ENCODE measurements around the gene SAMD4B. TPM values are rescaled to one million over a fixed set of nuclear protein-coding genes. Genes with fewer than 3 reads are reported as not detected.

SAMD4B gene
- total RNA-seq, 1 donor from 2014 or later = 158 TPM

GRCh38 chr19:39407660-39408391, 65.6 kb downstream of the SAMD4B start:
- no peak overlapping the region for H3K27ac Mint-ChIP-seq (ENCODE audit: unreplicated experiment)
- peaks cover 3% of the 10 kb centered on the region for H3K9me3 Mint-ChIP-seq
- H3K27me3 Mint-ChIP-seq (ENCODE audit: low read depth) = peaks cover 39% of the 10 kb centered on the region
- DNase-seq (ENCODE audit: low read depth, low spot score) = no peak
- TF ChIP-seq CTCF (conservative IDR thresholded peaks at IDR 0.05) = no peak
- H3K4me3 Mint-ChIP-seq = peak overlapping the region; percentile 92
- H3K36me3 Mint-ChIP-seq (ENCODE audit: low read depth) = peaks cover 4% of the 10 kb centered on the region
- H3K4me1 Mint-ChIP-seq = peaks cover 41% of the 10 kb centered on the region

- H3K9me3 Mint-ChIP-seq = peaks cover 3% of the 10 kb centered on the region
- peaks cover 39% of the 10 kb centered on the region for H3K27me3 Mint-ChIP-seq (ENCODE audit: low read depth)
- peak overlapping the region; percentile 92 for H3K4me3 Mint-ChIP-seq
- no peak overlapping the region for H3K27ac Mint-ChIP-seq (ENCODE audit: unreplicated experiment)
- H3K36me3 Mint-ChIP-seq (ENCODE audit: low read depth) = peaks cover 4% of the 10 kb centered on the region
- DNase-seq (ENCODE audit: low read depth, low spot score) = no peak
- peaks cover 39% of the 10 kb centered on the region for H3K4me1 Mint-ChIP-seq
- TF ChIP-seq CTCF (conservative IDR thresholded peaks at IDR 0.05) = no peak
Observed at GRCh38 chr19:39408392-39409207, 66.4 kb downstream of the SAMD4B start.

GRCh38 chr19:39409208-39410016, 67.2 kb downstream of the SAMD4B start:
- no peak overlapping the region for H3K27ac Mint-ChIP-seq (ENCODE audit: unreplicated experiment)
- H3K36me3 Mint-ChIP-seq (ENCODE audit: low read depth) = peaks cover 7% of the 10 kb centered on the region
- peaks cover 39% of the 10 kb centered on the region for H3K27me3 Mint-ChIP-seq (ENCODE audit: low read depth)
- peak overlapping the region; percentile 92 for H3K4me3 Mint-ChIP-seq
- peaks cover 3% of the 10 kb centered on the region for H3K9me3 Mint-ChIP-seq
- peak; percentile 39 for TF ChIP-seq CTCF (conservative IDR thresholded peaks at IDR 0.05)
- peaks cover 42% of the 10 kb centered on the region for H3K4me1 Mint-ChIP-seq
- DNase-seq (ENCODE audit: low read depth, low spot score) = no peak

GRCh38 chr19:39410017-39410830, 68.0 kb downstream of the SAMD4B start:
- DNase-seq (ENCODE audit: low read depth, low spot score) = no peak
- Mint-ChIP-seq H3K9me3 (peaks cover 3% of the 10 kb centered on the region), H3K4me3 (peak overlapping the region; percentile 98), H3K4me1 (peaks cover 50% of the 10 kb centered on the region), H3K27me3 (ENCODE audit: low read depth) (peaks cover 39% of the 10 kb centered on the region), H3K36me3 (ENCODE audit: low read depth) (peaks cover 8% of the 10 kb centered on the region), H3K27ac (ENCODE audit: unreplicated experiment) (no peak overlapping the region)
- no peak for TF ChIP-seq CTCF (conservative IDR thresholded peaks at IDR 0.05)

- Mint-ChIP-seq H3K27me3 (ENCODE audit: low read depth) (peaks cover 39% of the 10 kb centered on the region), H3K4me3 (peak overlapping the region; percentile 98), H3K27ac (ENCODE audit: unreplicated experiment) (no peak overlapping the region), H3K9me3 (peaks cover 3% of the 10 kb centered on the region), H3K4me1 (peaks cover 54% of the 10 kb centered on the region), H3K36me3 (ENCODE audit: low read depth) (peaks cover 8% of the 10 kb centered on the region)
- no peak for DNase-seq (ENCODE audit: low read depth, low spot score)
- no peak for TF ChIP-seq CTCF (conservative IDR thresholded peaks at IDR 0.05)
Observed at GRCh38 chr19:39410831-39411080, 68.5 kb downstream of the SAMD4B start.
